K562 (cell line): ENCODE data around the gene PRKAR2B. TPM values are rescaled to one million over a fixed set of nuclear protein-coding genes. Genes with fewer than 3 reads are reported as not detected.
A peak's percentile ranks its signal among the peaks of the same experiment; 100 is the strongest.

ENCODE experiments used
- ATAC-seq: fragments of 200-7000 bp; cut with Tn5 transposase; 3 replicates; pipeline ENCODE4 v1.9.1; 2020; ENCODE audit warnings: moderate library complexity
- BruUV-seq: library from RNA; stranded (reverse); fragments of 400-500 nt; replicated peaks from 2 replicates; lab custom pipeline; 2021; lab: Mats Ljungman, UMichigan
- CTCF ChIA-PET: fragments of 300-600 bp; formaldehyde crosslinking; extraction: SDS; loops from one replicate; lab custom pipeline; 2021; ENCODE audit warnings: low intra/inter-chr PET ratio; lab: Yijun Ruan, JAX
- POLR2A ChIA-PET: fragments of 300-600, 350-650 bp; sonication (Branson Sonifier 250); formaldehyde crosslinking; extraction: SDS; loops from one replicate; lab custom pipeline; 2021; ENCODE audit warnings: antibody characterized with exemption, inconsistent platforms; lab: Yijun Ruan, JAX
- DNase-seq, 4 experiments: peaks; one replicate each; pipeline versions ENCODE4 v3.0.0 to v3.0.0-alpha.2; 2011 to 2018; ENCODE audit warnings: low spot score in 3 of 4, mixed read lengths in 3 of 4; ENCODE audit errors: extremely low read depth in 1 of 4
- FAIRE-seq: peaks from 2 replicates; lab custom pipeline; 2011; peaks lifted over from hg19 to GRCh38; lab: Jason Lieb, UNC
- H2AFZ ChIP-seq: 2 replicates; pipeline ENCODE4 v1.6.0; 2011; ENCODE audit warnings: low read depth, low read length, control low read depth, inconsistent platforms
- H3K27ac ChIP-seq: fragments of 200-600 bp; 3 replicates; pipeline ENCODE4 v1.8.0; 2011; ENCODE audit warnings: low read depth, mild to moderate bottlenecking, control low read depth, inconsistent platforms, low read length, moderate library complexity, mixed read lengths; ENCODE audit errors: extremely low read depth
- H3K27me3 ChIP-seq, 2 experiments: fragments of 300-600 bp in 1 of 2; 2 replicates in 1 of 2; 3 replicates in 1 of 2; pipeline versions ENCODE4 v1.6.0 to v1.8.0; 2011; ENCODE audit warnings: inconsistent platforms in 2 of 2, low read length in 2 of 2, mild to moderate bottlenecking in 1 of 2, mixed read lengths in 1 of 2, moderate library complexity in 1 of 2; ENCODE audit not compliant: control insufficient read depth in 2 of 2, insufficient read depth in 2 of 2
- H3K36me3 ChIP-seq: fragments of 300-600 bp; 3 replicates; pipeline ENCODE4 v1.8.0; 2011; ENCODE audit warnings: mild to moderate bottlenecking, low read length, inconsistent platforms; ENCODE audit not compliant: control insufficient read depth, insufficient read depth
- H3K4me1 ChIP-seq, 2 experiments: fragments of 200-600 bp in 1 of 2; replicated peaks in 1 of 2; 2 replicates in 1 of 2; 3 replicates in 1 of 2; pipeline versions ENCODE4 v1.5.1 to v1.8.0; 2011; ENCODE audit warnings: inconsistent platforms in 2 of 2, low read length in 2 of 2, mild to moderate bottlenecking in 1 of 2, mixed read lengths in 1 of 2, moderate library complexity in 1 of 2; ENCODE audit not compliant: control insufficient read depth in 2 of 2, insufficient read depth in 2 of 2
- H3K4me2 ChIP-seq: 2 replicates; pipeline ENCODE4 v1.6.1; 2011; ENCODE audit warnings: low read length, control low read depth, inconsistent platforms, mixed read lengths; ENCODE audit not compliant: insufficient read depth
- H3K4me3 ChIP-seq: fragments of 200-600 bp; sonication (generic), shearing (Covaris generic); 2 replicates; pipeline ENCODE4 v1.5.1; 2016; ENCODE audit warnings: control low read depth, inconsistent platforms
- H3K79me2 ChIP-seq: fragments of 200-600 bp; 3 replicates; pipeline ENCODE4 v1.8.0; 2011; ENCODE audit warnings: low read length, inconsistent platforms; ENCODE audit not compliant: control insufficient read depth, insufficient read depth
- H3K9ac ChIP-seq, 2 experiments: 2 replicates each; pipeline versions ENCODE4 v1.6.0 to v1.6.1; 2011; ENCODE audit warnings: low read depth in 2 of 2, low read length in 2 of 2, control low read depth in 1 of 2, inconsistent platforms in 1 of 2, mild to moderate bottlenecking in 1 of 2, mixed read lengths in 1 of 2; ENCODE audit not compliant: insufficient read depth in 1 of 2
- H3K9me1 ChIP-seq: one replicate; pipeline ENCODE4 v1.6.0; 2011; ENCODE audit warnings: inconsistent platforms, mild to moderate bottlenecking, low read length, moderate library complexity; ENCODE audit not compliant: control insufficient read depth, insufficient read depth
- H3K9me3 ChIP-seq: replicated peaks from 2 replicates; pipeline ENCODE4 v1.5.1; 2011; ENCODE audit warnings: low read depth, low read length, inconsistent platforms; ENCODE audit not compliant: control insufficient read depth, insufficient read depth
- H4K20me1 ChIP-seq: replicated peaks from 2 replicates; pipeline ENCODE4 v1.6.1; 2011; ENCODE audit warnings: low read length, inconsistent platforms, mixed read lengths; ENCODE audit not compliant: control insufficient read depth, insufficient read depth
- CC2D1A ChIP-seq: fragments of 450-650 bp; IDR thresholded peaks from 2 replicates; pipeline ENCODE4 v1.6.1; 2017; ENCODE audit warnings: mild to moderate bottlenecking
- CEBPB ChIP-seq: fragments of 450-650 bp; IDR thresholded peaks from 2 replicates; pipeline ENCODE4 v1.6.1; 2016; ENCODE audit warnings: missing genetic modification characterization, missing compliant biosample characterization
- CREBBP ChIP-seq: IDR thresholded peaks from one replicate; pipeline ENCODE4 v1.6.1; 2012; ENCODE audit warnings: low read depth, mild to moderate bottlenecking, control low read depth, inconsistent platforms, low read length
- FOSL1 ChIP-seq: fragments of 200-800 bp; sonication (Bioruptor generic); conservative IDR thresholded peaks from 2 replicates; pipeline ENCODE4 v1.6.1; 2016; ENCODE audit warnings: missing genetic modification characterization, missing compliant biosample characterization
- GABPB2 ChIP-seq: fragments of 250-450 bp; sonication (Bioruptor Pico); conservative IDR thresholded peaks from 2 replicates; pipeline ENCODE4 v1.5.1; 2021; ENCODE audit warnings: mild to moderate bottlenecking
- GATA2 ChIP-seq: sonication (generic); formaldehyde crosslinking; IDR thresholded peaks from 2 replicates; pipeline ENCODE4 v1.4.0; 2020; ENCODE audit warnings: mild to moderate bottlenecking, missing genetic modification reagents
- NFIC ChIP-seq: fragments of 450-650 bp; IDR thresholded peaks from 2 replicates; pipeline ENCODE4 v1.6.1; 2017; ENCODE audit warnings: mild to moderate bottlenecking, inconsistent platforms
- TAF9B ChIP-seq: fragments of 450-650 bp; IDR thresholded peaks from 2 replicates; pipeline ENCODE4 v1.6.1; 2018; ENCODE audit warnings: mild to moderate bottlenecking; ENCODE audit not compliant: partially characterized antibody
- TFAM ChIP-seq: fragments of 250-450 bp; sonication (Bioruptor Pico); conservative IDR thresholded peaks from 2 replicates; pipeline ENCODE4 v1.5.0; 2021; ENCODE audit warnings: mild to moderate bottlenecking, moderate library complexity
- ZNF133 ChIP-seq: fragments of 250-450 bp; sonication (Bioruptor Pico); IDR thresholded peaks from 2 replicates; pipeline ENCODE4 v1.4.0; 2020; ENCODE audit warnings: mild to moderate bottlenecking
- ZNF197 ChIP-seq: fragments of 200-800 bp; sonication (Bioruptor generic); IDR thresholded peaks from 2 replicates; pipeline ENCODE4 v1.6.1; 2016; ENCODE audit warnings: low read depth, missing genetic modification characterization, missing compliant biosample characterization
- ZNF316 ChIP-seq: fragments of 450-650 bp; IDR thresholded peaks from 2 replicates; pipeline ENCODE4 v1.6.1; 2016
- ZNF431 ChIP-seq: sonication (generic); formaldehyde crosslinking; IDR thresholded peaks from 2 replicates; pipeline ENCODE4 v1.8.0; 2022; ENCODE audit warnings: mild to moderate bottlenecking, missing genetic modification reagents
- ZNF77 ChIP-seq: fragments of 250-450 bp; sonication (Bioruptor Pico); IDR thresholded peaks from 2 replicates; pipeline ENCODE4 v1.5.0; 2020
- WGBS: fragments of 100-300 bp; shearing (Covaris generic); methylation state at CpG from one replicate; pipeline ENCODE4 v1.1.6; 2016; ENCODE audit warnings: low coverage, mixed read lengths; ENCODE audit not compliant: insufficient coverage; ENCODE audit errors: missing lambda C conversion rate; 5-methylcytosine and 5-hydroxymethylcytosine counted together
- in situ Hi-C: fragments of 300-500 bp; cut with MboI; formaldehyde crosslinking; loops from 4 replicates; pipeline ENCODE4 v1.15.0; 2018; ENCODE audit warnings: inconsistent platforms, mixed read lengths
- intact Hi-C: fragments of 100-400 bp; cut with micrococcal nuclease; formaldehyde crosslinking; loops from 2 replicates; pipeline ENCODE4 v1.14.2; 2022
- polyA plus RNA-seq, 8 experiments: library from polyadenylated mRNA; depleted of rRNA in 4 of 8; stranded (reverse) in 5 of 8; unstranded in 3 of 8; fragments of >200 nt; fragmentation: Nextera tagmentation in 2 of 8; fragmentation: Illumina TruSeq in 1 of 8; extraction: Ambion mirVana in 2 of 8; extraction: Trizol in 1 of 8; gene quantifications; 2 replicates each; pipeline versions ENCODE4 v1.2.1 to v1.2.3, GENCODE V29; 2011 to 2014; ENCODE audit warnings: inconsistent platforms in 1 of 8, missing spikeins in 1 of 8
- total RNA-seq, 7 experiments: library from RNA; depleted of rRNA in 6 of 7; stranded (reverse); fragments of >200 nt in 6 of 7; fragmentation: Illumina TruSeq in 2 of 7; extraction: Trizol in 2 of 7; gene quantifications; 2 replicates each; pipeline versions ENCODE4 v1.2.1 to v1.2.3, GENCODE V29; 2011 to 2021; ENCODE audit warnings: low replicate concordance in 1 of 7
- TF ChIP-seq, protein P1 (sequence below): fragments of 250-450 bp; sonication (Bioruptor Pico); IDR thresholded peaks from 2 replicates; pipeline ENCODE4 v1.5.0; 2020; ENCODE audit warnings: mild to moderate bottlenecking
- TF ChIP-seq, protein P2 (sequence below), 2 experiments: fragments of 450-650 bp; IDR thresholded peaks; 2 replicates each; pipeline ENCODE4 v1.6.1; 2016
- TF ChIP-seq, protein P3 (sequence below), 2 experiments: fragments of 450-650 bp in 1 of 2; sonication (generic) in 1 of 2; formaldehyde crosslinking in 1 of 2; IDR thresholded peaks in 1 of 2; conservative IDR thresholded peaks in 1 of 2; 2 replicates each; pipeline versions ENCODE4 v1.6.1 to v1.8.1; 2016 to 2023; ENCODE audit warnings: mild to moderate bottlenecking in 2 of 2, moderate library complexity in 2 of 2, inconsistent platforms in 1 of 2, missing genetic modification reagents in 1 of 2

PRKAR2B gene
- total and polyA plus RNA-seq, 9 of the 15 experiments (the other 6 are each of a cell fraction or from before 2014, with no cell fraction given), result 59.0 to 173 (median 129) TPM

DNA sequence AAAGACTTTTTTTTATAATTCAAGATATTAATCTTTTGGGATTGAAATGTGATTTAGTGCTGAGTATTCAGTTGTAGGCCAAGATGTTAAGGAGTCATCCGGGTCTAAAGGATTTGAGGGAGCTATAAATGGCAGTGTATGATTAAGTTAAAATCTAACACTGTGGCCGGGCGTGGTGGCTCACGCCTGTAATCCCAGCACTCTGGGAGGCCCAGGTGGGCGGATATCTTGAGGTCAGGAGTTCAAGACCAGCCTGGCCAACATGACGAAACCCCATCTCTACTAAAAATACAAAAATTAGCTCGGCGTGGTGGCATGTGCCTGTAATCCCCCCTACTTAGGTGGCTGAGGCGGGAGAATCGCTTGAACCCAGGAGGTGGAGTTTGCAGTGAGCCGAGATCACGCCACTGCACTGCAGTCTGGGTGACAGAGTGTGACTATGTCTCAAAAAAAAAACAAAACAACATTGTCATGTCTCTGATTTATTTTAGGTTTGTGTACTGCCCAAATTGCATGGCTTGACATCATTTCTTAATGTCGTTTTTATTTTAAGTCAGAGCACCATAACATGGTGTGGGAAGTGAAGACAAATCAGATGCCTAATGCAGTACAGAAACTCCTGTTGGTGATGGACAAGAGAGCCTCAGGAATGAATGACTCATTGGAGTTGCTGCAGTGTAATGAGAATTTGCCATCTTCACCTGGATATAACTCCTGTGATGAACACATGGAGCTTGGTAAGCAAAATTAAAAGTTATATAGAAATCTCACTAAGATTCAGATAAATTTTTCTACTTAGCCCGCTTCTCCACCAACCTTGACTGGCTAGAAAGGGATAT is 135.0 kb downstream of the PRKAR2B start (continued):
- TF ChIP-seq ZNF431 (no peak), CC2D1A (peak; percentile 50; the same call in 1 of the 2 replicates)

DNA sequence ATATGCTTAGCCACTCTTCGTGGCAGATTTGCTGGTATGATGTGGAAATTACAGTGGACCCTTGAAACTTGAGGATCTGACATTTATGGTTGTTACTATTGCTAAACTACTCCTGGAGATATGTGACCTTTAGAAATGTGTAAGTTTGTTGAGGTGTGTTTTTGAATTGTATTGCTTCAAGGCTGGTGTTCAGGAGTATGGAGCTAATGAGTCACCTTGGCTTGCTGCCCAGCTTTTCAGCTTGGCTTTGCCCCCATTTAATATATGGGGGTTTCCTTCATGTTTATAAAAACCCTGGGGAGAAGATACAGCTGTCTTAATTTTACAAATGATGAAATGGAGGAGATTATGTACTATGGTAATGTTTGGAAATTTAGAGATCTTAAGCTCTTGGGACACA is 135.9 kb downstream of the PRKAR2B start:
- H3K79me2 ChIP-seq, result peaks cover 19% of the 10 kb centered on the region; the same call in 2 of the 3 replicates
- no peak overlapping the region for H2AFZ ChIP-seq
- DNase-seq (peak in 2 of 4 experiments; percentile 30 to 72), ATAC-seq (peak; percentile 50), FAIRE-seq (peak; percentile 51)
- BruUV-seq, result no TSS peak
- ChIA-PET POLR2A (interaction anchor here (0.7 to 3.8 kb wide), 7 partner anchors 9 to 202 kb away, joined by 3 to 35 read pairs (median 6); partner anchors contain the start of gene HBP1), CTCF (no interaction called here)
- no peak overlapping the region; the same call in 2 of the 3 replicates for H3K27ac ChIP-seq
- peaks cover 37% of the 10 kb centered on the region for H3K36me3 ChIP-seq
- H3K9me3 ChIP-seq, result no peaks in the 10 kb centered on the region
- no peak overlapping the region for H3K4me2 ChIP-seq
- H4K20me1 ChIP-seq, result no peaks in the 10 kb centered on the region
- H3K27me3 ChIP-seq, result no peaks in the 10 kb centered on the region
- H3K4me1 ChIP-seq, result peaks cover 0 to 5% of the 10 kb centered on the region in 2 experiments; a peak in 2 of 5 replicates
- no peaks in the 10 kb centered on the region for H3K9me1 ChIP-seq
- intact Hi-C loops, result no loop called here
- H3K9ac ChIP-seq, result no peak overlapping the region
- no peak overlapping the region for H3K4me3 ChIP-seq
- WGBS, result 38% methylated on average over 1 of the region's 1 CpG
- in situ Hi-C loops, result no loop called here
- TF ChIP-seq TAF9B, result no peak
- TF ChIP-seq ZNF197, result no peak
- TF ChIP-seq, protein P1, sequence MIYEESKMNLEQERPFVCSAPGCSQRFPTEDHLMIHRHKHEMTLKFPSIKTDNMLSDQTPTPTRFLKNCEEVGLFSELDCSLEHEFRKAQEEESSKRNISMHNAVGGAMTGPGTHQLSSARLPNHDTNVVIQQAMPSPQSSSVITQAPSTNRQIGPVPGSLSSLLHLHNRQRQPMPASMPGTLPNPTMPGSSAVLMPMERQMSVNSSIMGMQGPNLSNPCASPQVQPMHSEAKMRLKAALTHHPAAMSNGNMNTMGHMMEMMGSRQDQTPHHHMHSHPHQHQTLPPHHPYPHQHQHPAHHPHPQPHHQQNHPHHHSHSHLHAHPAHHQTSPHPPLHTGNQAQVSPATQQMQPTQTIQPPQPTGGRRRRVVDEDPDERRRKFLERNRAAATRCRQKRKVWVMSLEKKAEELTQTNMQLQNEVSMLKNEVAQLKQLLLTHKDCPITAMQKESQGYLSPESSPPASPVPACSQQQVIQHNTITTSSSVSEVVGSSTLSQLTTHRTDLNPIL (CRISPR knock-in tag), result no peak
- TF ChIP-seq FOSL1 (tag), result peak; percentile 71
- no peak for TF ChIP-seq ZNF316
- no peak for TF ChIP-seq GATA2 (CRISPR knock-in tag)
- no peak for TF ChIP-seq ZNF77 (CRISPR knock-in tag)
- TF ChIP-seq, protein P2, sequence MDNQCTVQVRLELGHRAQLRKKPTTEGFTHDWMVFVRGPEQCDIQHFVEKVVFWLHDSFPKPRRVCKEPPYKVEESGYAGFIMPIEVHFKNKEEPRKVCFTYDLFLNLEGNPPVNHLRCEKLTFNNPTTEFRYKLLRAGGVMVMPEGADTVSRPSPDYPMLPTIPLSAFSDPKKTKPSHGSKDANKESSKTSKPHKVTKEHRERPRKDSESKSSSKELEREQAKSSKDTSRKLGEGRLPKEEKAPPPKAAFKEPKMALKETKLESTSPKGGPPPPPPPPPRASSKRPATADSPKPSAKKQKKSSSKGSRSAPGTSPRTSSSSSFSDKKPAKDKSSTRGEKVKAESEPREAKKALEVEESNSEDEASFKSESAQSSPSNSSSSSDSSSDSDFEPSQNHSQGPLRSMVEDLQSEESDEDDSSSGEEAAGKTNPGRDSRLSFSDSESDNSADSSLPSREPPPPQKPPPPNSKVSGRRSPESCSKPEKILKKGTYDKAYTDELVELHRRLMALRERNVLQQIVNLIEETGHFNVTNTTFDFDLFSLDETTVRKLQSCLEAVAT (IDR thresholded peaks at IDR 0.05), result no peak
- no peak for TF ChIP-seq CREBBP
- TF ChIP-seq, protein P3, sequence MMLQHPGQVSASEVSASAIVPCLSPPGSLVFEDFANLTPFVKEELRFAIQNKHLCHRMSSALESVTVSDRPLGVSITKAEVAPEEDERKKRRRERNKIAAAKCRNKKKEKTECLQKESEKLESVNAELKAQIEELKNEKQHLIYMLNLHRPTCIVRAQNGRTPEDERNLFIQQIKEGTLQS (IDR thresholded peaks at IDR 0.05), result peak; percentile 53; the same call in 1 of the 2 replicates
- TF ChIP-seq, protein P3 (CRISPR knock-in tag; conservative IDR thresholded peaks at IDR 0.05), result no peak
- 0 out of 2 replicates have a peak, but pooled peaks have one; percentile 41 for TF ChIP-seq CEBPB
- no peak for TF ChIP-seq ZNF133
- no peak for TF ChIP-seq GABPB2 (CRISPR knock-in tag)
- peak; percentile 88 for TF ChIP-seq NFIC
- TF ChIP-seq TFAM (CRISPR knock-in tag), result no peak
